Suprapubic skin (tissue), 3 donors: ENCODE results near the gene HOXC10.

Source experiments
- CTCF ChIP-seq, 2 donors: fragments of 200-600 bp in 1 of 2; fragments of 450-650 bp in 1 of 2; sonication (generic) in 1 of 2; IDR thresholded peaks; one replicate each; pipeline ENCODE4 v1.5.1; 2016 to 2019; ENCODE audit warnings: antibody characterized with exemption in 2 of 2, mild to moderate bottlenecking in 1 of 2, moderate library complexity in 1 of 2
- POLR2A ChIP-seq, 2 donors: fragments of 450-650 bp; IDR thresholded peaks; one replicate each; pipeline ENCODE4 v1.6.1; 2017; ENCODE audit warnings: antibody characterized with exemption in 2 of 2, mild to moderate bottlenecking in 2 of 2, moderate library complexity in 2 of 2

GRCh38 chr12:54004841-54005530 lies 20.0 kb downstream of the HOXC10 start:
- no peak for TF ChIP-seq CTCF (IDR thresholded peaks at IDR 0.05)
- TF ChIP-seq POLR2A (IDR thresholded peaks at IDR 0.05) = no peak
